ENCODE data around the gene LCLAT1. TPM values are rescaled to one million over a fixed set of nuclear protein-coding genes. Genes with fewer than 3 reads are reported as not detected.

LCLAT1 gene
- total RNA-seq, 2 donors from 2014 or later: 18.8 to 28.2 TPM

- intact Hi-C loops (cut with DNase I): loop anchor here (10.0 kb wide), 1 partner anchor 182 kb away; no protein-coding TSS in a partner anchor
- TF ChIP-seq POLR2A (IDR thresholded peaks at IDR 0.05): no peak
- TF ChIP-seq POLR2AphosphoS5 (IDR thresholded peaks at IDR 0.05): peak; percentile 5
- H3K27me3 ChIP-seq (replicated peaks; ENCODE audit: insufficient read depth): no peaks in the 10 kb centered on the region
- H3K4me3 ChIP-seq: no peak overlapping the region
- H3K36me3 ChIP-seq: no peaks in the 10 kb centered on the region
- WGBS: 17% methylated on average over 4 of the region's 4 CpGs
- no peak for DNase-seq (ENCODE audit: low spot score)
- H3K9me3 ChIP-seq: no peaks in the 10 kb centered on the region
- no peak overlapping the region for H3K27ac ChIP-seq
- H3K4me1 ChIP-seq (replicated peaks): no peaks in the 10 kb centered on the region
These were observed 239.6 kb downstream of the LCLAT1 start for GRCh38 chr2:30686669-30687068.

DNA sequence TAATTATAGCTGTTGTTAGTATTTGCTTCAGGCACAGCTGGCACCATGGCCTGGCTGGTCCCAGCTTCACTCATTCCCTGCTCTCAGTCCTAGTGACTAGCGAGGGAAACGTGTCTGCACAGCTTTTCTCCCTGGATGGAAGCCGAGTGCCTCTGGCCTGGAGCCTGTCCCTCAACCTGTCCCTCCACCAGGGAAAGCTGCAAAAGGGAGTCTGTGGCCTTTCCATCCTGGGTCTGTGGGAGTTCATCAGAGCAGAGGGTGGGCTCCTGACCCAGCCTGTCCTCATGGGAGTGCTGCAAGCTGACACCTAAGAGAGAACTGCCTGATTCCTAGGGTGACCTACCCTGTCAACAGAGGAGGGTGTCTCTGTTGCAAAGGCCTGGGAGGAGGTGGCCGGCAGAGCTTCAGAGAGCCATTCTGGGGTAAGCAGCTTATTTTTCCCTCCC lies 241.9 kb downstream of the LCLAT1 start:
- 30% methylated on average over 4 of the region's 4 CpGs for WGBS
- intact Hi-C loops (cut with DNase I): loop anchor here (10.0 kb wide), 1 partner anchor 184 kb away; no protein-coding TSS in a partner anchor
- no peaks in the 10 kb centered on the region for H3K4me1 ChIP-seq (replicated peaks)
- H3K27me3 ChIP-seq (replicated peaks; ENCODE audit: insufficient read depth): no peaks in the 10 kb centered on the region
- H3K27ac ChIP-seq: no peak overlapping the region
- DNase-seq (ENCODE audit: low spot score): no peak
- no peak overlapping the region for H3K4me3 ChIP-seq
- TF ChIP-seq POLR2AphosphoS5 (IDR thresholded peaks at IDR 0.05) (no peak), POLR2A (IDR thresholded peaks at IDR 0.05) (no peak), CTCF (IDR thresholded peaks at IDR 0.05) (no peak)
- no peaks in the 10 kb centered on the region for H3K9me3 ChIP-seq
- no peaks in the 10 kb centered on the region for H3K36me3 ChIP-seq

DNA sequence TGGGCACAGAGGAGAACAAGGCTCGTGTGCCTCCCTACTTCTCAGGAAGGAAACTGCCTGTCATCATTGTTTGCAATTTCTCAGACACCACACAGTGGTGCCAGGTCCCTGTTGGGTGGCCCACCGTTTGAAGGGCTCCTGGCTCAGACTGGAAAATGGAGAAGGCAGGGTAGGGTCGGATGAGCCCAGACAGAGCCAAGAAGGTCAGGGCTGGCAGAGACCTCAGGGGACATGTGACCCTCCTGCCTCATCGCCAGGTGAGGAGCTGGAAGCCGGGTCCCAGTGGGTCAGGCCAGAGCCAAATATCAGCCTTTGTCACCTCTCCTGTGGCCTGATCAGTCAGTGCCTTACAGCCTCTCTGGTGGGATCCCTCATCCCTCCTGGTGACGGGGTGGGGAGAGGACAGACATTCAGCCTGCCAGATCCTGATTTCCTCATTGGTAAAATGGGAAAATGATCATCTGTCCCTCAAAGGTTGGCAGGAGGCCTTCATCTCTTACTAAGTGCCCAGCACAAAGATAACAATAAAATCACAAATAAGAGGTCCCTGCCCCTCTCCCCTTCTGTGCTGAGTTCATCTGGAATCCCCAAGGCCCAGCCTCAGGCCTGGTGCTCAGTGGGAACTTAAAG lies 242.6 kb downstream of the LCLAT1 start:
- 52% methylated on average over 5 of the region's 6 CpGs for WGBS
- H3K9me3 ChIP-seq: no peaks in the 10 kb centered on the region
- TF ChIP-seq POLR2AphosphoS5 (IDR thresholded peaks at IDR 0.05) (no peak), POLR2A (IDR thresholded peaks at IDR 0.05) (no peak), CTCF (IDR thresholded peaks at IDR 0.05) (no peak)
- no peak overlapping the region for H3K4me3 ChIP-seq
- no peaks in the 10 kb centered on the region for H3K27me3 ChIP-seq (replicated peaks; ENCODE audit: insufficient read depth)
- H3K4me1 ChIP-seq (replicated peaks): no peaks in the 10 kb centered on the region
- no peak for DNase-seq (ENCODE audit: low spot score)
- no peaks in the 10 kb centered on the region for H3K36me3 ChIP-seq
- peak overlapping the region in 1 of 2 donors; percentile 49 for H3K27ac ChIP-seq
- intact Hi-C loops (cut with DNase I): loop anchor here (10.0 kb wide), 1 partner anchor 185 kb away; no protein-coding TSS in a partner anchor

DNA sequence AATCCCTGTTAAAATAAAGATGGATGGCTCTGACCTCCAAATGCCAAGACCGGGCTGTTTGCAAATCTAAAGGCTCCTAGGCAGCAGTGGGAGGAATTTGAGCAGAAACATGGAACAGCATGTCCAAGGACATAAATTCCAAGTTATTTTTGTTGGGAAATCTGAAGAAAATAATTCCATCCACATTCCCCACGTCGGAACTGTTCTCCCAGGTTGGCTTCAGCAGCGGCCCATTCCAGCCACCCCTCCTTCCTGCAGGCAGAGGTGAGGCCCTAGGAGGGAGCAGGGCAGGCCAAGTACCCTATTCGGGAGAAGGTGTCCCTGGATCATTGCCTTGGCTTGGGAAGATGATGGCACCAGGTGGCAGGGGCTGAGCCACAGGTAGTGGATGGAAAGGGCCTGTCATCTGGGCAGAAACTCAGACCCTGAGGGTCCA lies 243.1 kb downstream of the LCLAT1 start:
- intact Hi-C loops (cut with DNase I): no loop called here
- no peaks in the 10 kb centered on the region for H3K9me3 ChIP-seq
- TF ChIP-seq POLR2AphosphoS5 (IDR thresholded peaks at IDR 0.05) (peak; percentile 18), CTCF (IDR thresholded peaks at IDR 0.05) (no peak), POLR2A (IDR thresholded peaks at IDR 0.05) (no peak)
- no peaks in the 10 kb centered on the region for H3K27me3 ChIP-seq (replicated peaks; ENCODE audit: insufficient read depth)
- H3K36me3 ChIP-seq: no peaks in the 10 kb centered on the region
- DNase-seq (ENCODE audit: low spot score): no peak
- WGBS: 60% methylated on average over 5 of the region's 5 CpGs
- H3K4me3 ChIP-seq: no peak overlapping the region
- no peaks in the 10 kb centered on the region for H3K4me1 ChIP-seq (replicated peaks)
- peak overlapping the region in 1 of 2 donors; percentile 49 for H3K27ac ChIP-seq

GRCh38 chr2:30691091-30691947 lies 244.3 kb downstream of the LCLAT1 start:
- TF ChIP-seq CTCF (IDR thresholded peaks at IDR 0.05) (no peak), POLR2AphosphoS5 (IDR thresholded peaks at IDR 0.05) (no peak), POLR2A (IDR thresholded peaks at IDR 0.05) (no peak)
- WGBS: 93% methylated on average over 7 of the region's 7 CpGs
- no peaks in the 10 kb centered on the region for H3K36me3 ChIP-seq
- no peak overlapping the region for H3K4me3 ChIP-seq
- no peaks in the 10 kb centered on the region for H3K4me1 ChIP-seq (replicated peaks)
- DNase-seq (ENCODE audit: low spot score): no peak
- no peaks in the 10 kb centered on the region for H3K27me3 ChIP-seq (replicated peaks; ENCODE audit: insufficient read depth)
- intact Hi-C loops (cut with DNase I): no loop called here
- no peaks in the 10 kb centered on the region for H3K9me3 ChIP-seq
- H3K27ac ChIP-seq: no peak overlapping the region

All from prostate gland (tissue), 2 donors.